Ovary (tissue), 3 donors: ENCODE data around the gene SLC35C1.

Source experiments
- EP300 ChIP-seq: sonication (generic); formaldehyde crosslinking; IDR thresholded peaks from one replicate; pipeline ENCODE4 v1.6.1; 2017; ENCODE audit warnings: antibody characterized with exemption
- POLR2A ChIP-seq: fragments of 450-650 bp; IDR thresholded peaks from one replicate; pipeline ENCODE4 v1.6.1; 2017; ENCODE audit warnings: antibody characterized with exemption, mild to moderate bottlenecking, moderate library complexity
- TF ChIP-seq, protein P1 (sequence below), 3 donors: fragments of 450-650 bp in 2 of 3; fragments of 200-600 bp in 1 of 3; IDR thresholded peaks; one replicate each; pipeline versions ENCODE4 v1.5.1 to v1.8.0; 2016 to 2022; ENCODE audit warnings: antibody characterized with exemption in 3 of 3, mild to moderate bottlenecking in 1 of 3
- donor health status: DM: no; HTN: no; CAD: no.

DNA sequence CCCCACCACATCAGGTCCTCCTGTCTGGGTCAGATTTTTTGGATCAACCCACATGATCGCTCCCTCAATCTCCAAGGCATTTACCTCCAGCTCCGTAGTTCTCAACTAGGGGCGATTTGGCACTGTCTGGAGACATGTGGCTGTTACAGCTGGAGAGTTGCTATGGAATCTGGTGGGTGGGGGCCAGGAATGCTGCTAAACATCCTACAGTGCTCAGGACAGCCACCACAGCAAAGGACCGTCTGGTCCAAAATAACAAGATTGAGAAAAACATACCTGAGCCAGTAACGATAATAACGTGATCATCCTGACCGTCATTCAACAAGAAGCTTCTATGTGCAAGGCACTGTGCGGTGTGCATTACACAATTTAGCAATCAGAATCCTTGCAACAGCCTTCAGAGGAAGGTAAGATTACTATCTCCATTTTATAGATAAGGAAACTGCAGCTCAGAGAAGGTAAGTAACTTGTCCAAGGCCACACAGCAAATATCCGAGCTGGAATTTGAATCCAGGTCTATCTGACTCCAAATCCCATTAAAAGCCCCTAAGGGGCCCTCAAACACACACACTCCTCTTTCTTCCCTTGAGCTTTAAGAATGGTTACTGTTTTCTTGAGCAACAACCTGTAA, 28.0 kb downstream of the SLC35C1 start:
- TF ChIP-seq, protein P1, sequence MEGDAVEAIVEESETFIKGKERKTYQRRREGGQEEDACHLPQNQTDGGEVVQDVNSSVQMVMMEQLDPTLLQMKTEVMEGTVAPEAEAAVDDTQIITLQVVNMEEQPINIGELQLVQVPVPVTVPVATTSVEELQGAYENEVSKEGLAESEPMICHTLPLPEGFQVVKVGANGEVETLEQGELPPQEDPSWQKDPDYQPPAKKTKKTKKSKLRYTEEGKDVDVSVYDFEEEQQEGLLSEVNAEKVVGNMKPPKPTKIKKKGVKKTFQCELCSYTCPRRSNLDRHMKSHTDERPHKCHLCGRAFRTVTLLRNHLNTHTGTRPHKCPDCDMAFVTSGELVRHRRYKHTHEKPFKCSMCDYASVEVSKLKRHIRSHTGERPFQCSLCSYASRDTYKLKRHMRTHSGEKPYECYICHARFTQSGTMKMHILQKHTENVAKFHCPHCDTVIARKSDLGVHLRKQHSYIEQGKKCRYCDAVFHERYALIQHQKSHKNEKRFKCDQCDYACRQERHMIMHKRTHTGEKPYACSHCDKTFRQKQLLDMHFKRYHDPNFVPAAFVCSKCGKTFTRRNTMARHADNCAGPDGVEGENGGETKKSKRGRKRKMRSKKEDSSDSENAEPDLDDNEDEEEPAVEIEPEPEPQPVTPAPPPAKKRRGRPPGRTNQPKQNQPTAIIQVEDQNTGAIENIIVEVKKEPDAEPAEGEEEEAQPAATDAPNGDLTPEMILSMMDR (IDR thresholded peaks at IDR 0.05): no peak
- TF ChIP-seq POLR2A (no peak), EP300 (no peak)
